Measurements from ENCODE around the gene ANXA2.
A peak's percentile ranks its signal among the peaks of the same experiment; 100 is the strongest.
"Not testable (repeated sequence)": the region's sequence is repeated elsewhere in the genome, so short reads cannot be mapped to it uniquely, and the experiment has no call there.

The ANXA2 gene

DNA sequence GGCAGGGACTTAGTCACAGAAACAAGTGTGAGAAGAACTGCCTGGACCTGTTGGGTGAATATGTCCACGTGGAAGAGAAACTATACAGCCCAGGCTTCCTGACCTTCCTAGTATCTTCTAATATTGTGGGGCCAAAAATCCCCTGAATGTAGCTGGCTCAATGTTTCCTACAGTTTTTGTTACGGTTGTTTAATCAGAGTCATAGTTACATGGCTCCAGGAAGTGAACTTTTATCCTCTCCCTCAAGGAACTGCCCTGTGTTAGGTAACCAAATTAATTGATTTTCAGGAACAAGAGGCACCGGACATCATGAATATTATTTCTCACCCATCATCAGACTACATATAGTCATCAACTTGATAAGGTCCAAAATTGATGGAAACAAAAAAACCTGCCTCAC lies 59.0 kb downstream of the ANXA2 start:
- DNase-seq: no peak

DNA sequence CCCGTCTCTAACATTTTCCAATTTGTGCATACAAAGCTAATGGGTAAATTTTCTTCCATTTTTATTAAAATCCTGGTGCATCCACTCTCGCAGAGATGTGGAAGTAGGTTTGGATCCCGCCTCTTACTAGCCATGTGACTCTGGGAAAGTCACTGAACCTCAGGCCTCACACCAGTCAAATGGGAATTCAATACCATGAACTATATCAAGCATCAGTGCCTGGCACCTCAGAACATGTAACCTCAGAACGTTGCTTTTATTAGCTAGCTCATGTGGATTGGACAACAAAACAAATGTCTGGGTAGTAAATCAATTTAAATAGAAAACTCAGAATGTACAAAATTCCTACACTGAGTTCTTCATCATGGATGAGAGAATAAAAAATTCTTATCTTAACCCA lies 60.7 kb downstream of the ANXA2 start:
- no peak for DNase-seq

DNA sequence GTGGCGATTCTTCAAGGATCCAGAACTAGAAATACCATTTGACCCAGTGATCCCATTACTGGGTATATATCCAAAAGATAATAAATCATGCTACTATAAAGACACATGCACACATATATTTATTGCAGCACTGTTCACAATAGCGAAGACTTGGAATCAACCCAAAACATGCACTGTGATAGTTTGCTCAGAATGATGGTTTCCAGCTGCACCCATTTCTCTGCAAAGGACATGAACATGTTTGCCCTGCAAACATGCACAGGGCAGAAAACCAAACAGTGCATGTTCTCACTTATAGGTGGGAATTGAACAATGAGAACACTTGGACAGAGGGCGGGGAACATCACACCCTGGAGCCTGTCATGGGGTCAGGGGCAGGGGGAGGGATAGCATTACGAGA lies 62.5 kb downstream of the ANXA2 start:
- DNase-seq: not testable (repeated sequence)

DNA sequence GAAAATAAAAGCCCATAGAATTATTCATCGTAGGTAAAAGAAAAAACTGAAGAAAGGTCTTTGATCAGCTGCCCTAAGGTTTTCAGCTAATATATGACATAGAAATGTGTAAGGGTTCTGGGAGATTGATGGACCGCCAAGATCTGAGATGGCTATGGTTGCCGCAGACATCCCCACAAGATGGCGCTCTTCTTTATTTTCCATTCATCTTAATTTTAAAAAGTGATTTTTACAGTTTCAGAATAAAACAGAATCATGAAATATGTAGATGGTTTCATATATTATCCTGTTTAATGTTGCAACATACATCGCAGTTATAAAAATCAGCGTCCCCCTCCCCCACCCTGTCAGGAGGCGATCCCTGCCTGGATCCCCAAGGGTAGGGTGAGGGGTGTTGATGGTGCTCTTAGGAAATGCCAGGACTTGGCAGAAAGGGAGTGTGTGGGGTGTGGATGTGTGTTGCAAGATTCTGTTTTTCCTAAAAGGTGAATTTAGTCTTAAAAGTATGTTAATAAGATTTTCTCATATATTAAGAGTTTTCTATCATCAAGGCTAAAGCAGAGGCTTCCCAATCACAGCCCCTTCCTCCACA lies 68.8 kb downstream of the ANXA2 start:
- DNase-seq: peak; percentile 27

DNA sequence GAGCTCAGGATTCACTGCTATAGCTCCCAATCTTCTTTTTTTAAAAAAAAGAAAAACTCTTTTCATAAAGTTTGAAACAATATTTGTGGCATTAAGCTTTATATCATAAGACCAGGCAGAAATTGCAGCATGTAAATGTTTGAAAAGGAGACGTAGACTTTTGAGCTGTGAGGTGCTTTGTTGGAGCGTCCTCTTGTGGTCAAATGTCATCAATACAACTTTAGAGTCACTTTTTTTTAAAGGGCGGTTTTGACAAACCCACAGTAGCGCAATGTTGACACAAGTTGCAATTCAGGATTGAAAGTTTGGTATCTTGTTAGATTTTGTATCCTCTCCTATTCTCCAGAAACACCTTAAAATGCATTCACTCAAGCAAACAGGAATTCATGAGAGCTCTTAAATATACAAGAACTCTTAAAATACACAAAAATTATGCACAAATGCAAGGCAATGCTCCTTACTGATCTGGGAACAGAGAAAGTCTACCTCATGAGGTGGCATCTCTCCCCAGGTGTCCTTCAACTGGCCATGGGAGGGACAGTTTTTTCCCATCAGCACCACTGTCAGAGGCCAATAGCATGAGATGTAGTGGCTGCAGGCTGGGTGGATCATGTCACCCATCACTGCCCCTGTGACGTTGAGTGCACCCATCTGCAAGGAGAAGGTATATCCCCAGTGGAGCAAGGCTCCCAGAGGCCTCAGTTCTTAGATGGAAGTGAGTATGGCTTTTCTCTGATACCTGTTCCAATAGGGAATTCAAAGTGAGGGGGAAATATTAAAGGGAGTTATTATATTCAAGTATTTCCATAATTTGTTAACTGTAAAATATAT lies 70.7 kb downstream of the ANXA2 start:
- DNase-seq: peak; percentile 64

DNA sequence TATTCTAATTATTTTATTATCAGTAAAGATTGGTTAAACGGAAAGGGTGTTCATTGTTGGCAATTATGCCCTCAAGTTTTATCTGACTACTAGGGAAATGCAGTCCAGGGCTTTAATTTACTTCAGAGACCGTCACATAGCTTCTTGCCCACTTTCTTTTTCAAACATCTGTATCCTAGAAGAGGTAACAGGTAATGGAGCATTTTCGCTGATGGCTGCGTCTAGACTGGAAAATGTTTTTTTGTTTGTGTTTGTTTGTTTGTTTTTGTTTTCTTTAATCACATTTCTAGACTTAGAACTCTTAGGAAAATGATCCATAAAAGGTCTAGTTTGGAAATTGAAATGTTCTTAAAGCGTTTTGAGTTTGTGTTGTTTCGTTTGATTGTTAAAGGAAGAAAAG lies 71.4 kb downstream of the ANXA2 start:
- DNase-seq: no peak

DNA sequence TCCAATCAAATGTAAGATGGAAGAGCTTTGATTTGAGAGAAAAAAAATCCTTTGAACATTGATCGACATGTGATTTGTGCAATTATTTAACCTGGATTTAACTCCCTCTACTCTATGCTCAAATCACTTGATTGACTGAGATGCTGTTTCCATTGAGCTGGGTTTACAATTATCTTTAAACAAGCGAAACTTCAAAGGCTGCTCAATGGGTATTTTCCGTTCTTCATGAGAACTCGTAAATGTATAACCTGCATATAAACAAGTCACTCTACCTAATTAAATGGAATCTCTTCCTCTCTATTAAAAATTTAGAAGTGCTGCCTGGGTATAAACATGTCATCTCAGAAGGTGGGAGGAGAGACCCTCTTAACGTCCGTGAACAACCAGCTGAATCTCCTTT lies 71.9 kb downstream of the ANXA2 start:
- no peak for DNase-seq

DNA sequence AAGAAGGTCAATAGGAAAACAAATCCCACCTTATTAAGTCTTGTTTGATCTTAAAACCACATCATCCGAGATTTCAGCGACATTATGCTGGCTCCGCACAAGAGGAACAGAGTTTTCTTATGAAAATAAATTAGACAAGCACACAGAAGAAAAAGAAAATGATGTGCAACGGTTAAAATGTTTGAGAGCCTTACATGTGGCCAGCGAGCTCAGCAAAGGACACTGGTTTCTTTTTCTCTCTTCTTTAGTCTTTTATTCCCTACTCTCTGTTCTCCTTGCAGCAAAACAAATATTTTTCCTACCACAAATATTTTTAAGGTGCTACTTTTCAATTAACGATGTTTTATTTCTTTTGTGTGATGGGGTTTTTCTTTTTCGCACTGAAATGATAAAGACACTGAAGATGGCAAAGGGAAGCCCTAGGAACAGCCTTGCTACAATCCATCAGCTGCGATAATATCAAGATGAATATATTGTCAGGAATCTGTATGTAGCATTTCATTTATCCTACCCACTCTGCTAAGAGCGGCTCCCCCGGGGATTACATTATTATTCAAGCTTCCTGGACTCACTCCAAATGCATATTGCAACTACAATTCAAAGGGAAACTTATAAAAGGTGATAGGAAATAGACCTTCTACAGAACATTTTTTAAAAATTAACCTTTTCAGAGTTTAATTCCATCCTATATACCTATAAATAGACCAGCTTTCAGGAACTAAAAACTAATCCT lies 72.9 kb downstream of the ANXA2 start:
- DNase-seq: no peak

DNA sequence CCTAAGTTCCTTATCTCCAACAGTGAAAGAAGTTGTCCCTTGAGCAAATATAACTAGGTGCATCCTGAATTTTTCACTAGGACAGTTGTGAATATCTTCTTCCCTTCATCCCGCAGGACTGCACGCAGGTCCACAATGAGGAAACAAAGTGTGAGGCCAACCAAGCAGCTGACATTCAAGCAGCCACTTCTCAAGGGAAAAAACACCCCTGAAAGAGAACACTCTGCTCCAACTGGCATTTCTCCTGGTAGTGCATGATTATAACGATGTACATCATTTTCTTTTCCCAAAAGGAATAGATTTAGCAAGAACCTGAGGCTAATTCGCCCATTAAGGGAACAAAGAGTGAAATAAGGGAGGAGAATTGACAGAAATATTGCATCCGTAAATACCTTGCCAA lies 74.5 kb downstream of the ANXA2 start:
- DNase-seq: no peak

DNA sequence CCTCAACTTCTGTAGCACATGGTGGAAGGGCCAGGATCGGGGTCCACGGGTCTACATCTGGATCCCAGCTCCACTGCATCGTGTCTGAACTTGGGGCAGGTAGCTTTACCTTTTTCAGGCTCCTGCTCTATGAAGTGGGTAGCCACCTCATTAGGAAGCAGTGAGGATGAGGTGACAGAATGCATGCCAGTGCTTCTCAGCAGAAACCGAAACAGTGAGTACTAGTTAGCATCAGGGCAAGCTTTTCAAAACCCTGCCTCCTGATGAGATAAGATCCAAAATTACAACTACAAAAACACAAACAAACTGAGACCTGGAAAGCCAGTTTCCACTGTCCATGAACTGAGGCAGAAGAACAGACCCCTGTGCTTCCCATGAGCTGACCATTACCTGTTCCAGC lies 77.4 kb downstream of the ANXA2 start:
- no peak for DNase-seq

DNA sequence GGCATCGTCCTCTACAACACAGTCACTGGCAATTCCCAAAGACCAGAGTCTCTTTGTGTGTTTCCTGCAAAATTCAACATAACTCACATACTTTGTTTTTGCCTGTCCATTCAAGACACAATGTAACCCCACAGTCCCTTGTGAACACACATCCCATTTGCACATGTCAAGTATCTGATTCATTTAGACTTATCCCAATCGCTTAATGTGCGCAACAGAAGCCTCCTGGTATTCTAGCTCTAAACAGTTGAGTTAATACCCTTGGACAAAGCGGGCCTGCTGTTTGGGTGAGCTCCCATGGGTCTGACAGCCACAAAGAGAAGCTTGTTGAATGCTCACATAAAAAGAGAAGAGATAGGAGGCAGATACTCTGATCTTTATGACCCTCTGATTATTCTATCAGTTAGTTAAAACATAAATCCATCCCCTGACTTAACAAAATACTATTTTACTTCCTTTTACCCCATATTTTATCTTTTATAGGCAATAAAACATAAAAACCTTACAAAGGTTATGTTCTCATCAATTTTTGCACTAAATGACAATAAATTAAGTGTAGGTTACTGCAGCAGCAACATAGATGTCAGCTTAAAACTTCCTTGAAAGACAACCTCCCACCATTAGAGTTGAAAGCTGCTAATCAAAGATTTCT lies 79.4 kb downstream of the ANXA2 start:
- no peak for DNase-seq

DNA sequence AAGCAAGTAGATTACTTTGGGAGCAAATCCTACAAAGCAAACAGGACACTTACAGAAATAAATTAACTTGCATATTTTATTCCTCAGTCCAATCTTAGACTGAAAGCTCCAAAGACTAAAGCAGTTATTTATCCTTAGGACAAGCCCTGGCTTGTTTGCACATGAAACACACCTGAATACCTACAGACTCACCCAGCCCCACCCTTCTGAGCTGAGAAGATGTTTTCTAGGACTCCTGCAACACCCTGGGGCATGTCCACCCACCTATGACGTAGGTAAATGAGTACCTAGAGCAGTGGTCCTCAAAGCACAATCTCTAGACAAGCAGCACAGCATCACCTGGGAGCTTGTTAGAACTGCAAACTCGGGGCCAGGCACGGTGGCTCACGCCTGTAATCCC lies 80.8 kb downstream of the ANXA2 start:
- no peak for DNase-seq

DNA sequence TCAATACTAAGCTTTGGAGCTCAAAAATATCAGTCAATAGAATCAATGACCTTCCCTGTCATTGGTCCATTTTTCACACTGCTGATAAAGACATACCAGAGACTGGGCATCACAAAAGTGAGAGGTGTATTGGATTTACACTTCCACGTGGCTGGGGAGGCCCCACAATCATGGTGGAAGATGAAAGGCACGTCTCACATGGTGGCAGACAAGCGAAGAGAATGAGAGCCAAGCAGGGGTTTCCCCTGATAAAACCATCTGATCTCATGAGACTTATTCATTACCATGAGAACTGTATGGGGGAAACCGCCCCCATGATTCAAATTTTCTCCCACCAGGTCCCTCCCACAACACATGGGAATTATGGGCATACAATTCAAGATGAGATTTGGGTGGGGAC lies 81.9 kb downstream of the ANXA2 start:
- DNase-seq: no peak

DNA sequence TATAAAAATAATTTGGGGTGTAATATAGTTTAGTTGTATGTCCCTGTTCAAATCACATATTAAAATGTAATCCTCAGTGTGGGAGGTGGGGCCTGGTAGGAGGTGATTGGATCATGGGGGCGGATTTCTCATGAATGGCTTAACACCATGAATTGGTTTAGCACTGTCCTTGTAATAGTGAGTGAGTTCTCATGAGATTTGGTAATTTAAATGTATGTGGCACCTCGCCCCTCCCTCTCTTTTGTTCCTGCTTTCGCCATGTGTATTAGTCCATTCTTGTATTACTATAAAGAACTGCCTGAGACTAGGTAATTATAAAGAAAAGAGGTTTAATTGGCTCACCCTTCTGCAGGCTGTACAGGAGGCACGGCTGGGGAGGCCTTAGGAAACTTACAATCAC lies 83.9 kb downstream of the ANXA2 start:
- DNase-seq: no peak

DNA sequence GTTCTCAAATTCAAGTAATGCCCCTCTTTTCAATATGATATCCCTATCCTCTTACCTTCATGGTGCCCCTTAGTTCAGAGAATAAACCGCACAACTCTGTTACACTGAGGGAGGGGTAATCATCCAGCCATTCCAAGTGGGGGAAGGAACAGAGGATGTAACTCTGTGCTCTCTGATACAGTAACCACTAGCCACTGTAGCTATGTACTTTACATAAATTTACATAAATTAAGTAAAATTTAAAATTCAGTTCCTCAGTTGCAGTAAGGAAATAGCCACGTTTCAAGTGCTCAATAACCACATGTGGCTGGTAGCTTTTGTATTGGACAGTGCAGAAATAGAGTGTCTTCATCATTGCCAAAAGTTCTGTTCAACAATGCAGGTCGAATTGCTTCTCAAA lies 90.8 kb downstream of the ANXA2 start:
- no peak for DNase-seq

DNA sequence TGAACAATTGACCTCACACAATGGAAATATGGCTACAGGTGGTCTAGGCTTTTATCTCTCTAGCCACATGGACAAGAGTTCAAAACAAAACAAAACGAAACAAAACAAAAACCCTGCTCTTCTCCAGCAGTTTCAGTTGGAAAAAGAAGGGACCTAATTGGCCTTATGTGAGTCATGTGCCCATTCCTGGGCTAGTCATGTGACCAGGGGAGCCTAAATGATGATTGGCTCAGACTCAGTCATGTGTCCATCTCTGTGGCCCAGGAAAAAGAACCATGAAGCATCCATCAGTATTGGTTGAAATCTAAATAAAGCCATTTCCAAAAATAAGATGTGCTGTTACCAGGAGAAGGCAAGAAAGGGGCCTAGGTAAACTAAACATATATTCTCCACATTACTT lies 96.8 kb downstream of the ANXA2 start:
- DNase-seq: no peak

DNA sequence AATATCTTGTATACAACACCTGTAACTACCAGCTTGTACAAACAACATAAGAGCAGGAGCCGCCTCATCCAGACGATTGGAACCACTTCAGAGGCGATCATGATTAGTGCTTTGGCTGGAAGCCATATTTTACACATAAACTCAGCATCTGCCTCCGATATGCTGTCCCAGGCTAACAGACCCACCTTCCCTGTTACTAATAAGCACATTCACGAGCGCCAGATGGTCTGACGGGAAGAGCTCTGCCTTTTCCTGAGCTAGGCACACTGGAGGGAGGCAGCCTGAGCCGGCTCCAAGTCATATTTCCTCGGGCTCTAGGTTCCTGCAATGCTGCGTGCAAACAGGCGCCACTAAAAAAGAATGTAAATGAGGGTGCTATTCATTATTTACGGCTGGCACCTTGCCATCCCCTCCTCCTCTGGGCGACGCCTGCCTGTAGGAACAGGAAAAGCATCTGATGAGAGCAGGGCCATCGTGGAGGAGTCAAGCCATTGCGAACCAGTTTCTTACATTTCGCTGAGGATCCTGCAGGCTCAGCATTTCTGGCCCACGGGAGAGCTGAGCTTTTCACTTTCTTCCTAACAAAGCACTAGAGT lies 98.2 kb downstream of the ANXA2 start:
- DNase-seq: no peak
